Smooth muscle cell (in vitro differentiated cells): ENCODE data around the gene SLC25A51. TPM values are rescaled to one million over a fixed set of nuclear protein-coding genes. Genes with fewer than 3 reads are reported as not detected.

Experiments
- DNase-seq: peaks from one replicate; lab custom pipeline; 2025; ENCODE audit not compliant: unreplicated experiment; lab: John Stamatoyannopoulos, UW
- H2AFZ ChIP-seq: fragments of 200-600 bp; sonication (generic); 2 replicates; pipeline ENCODE4 v1.6.0; 2016; ENCODE audit warnings: antibody characterized with exemption, low read depth, mild to moderate bottlenecking
- H3F3A ChIP-seq: fragments of 200-600 bp; sonication (generic); 2 replicates; pipeline ENCODE4 v1.6.0; 2017; ENCODE audit warnings: antibody characterized with exemption, low read depth
- H3K27ac ChIP-seq: fragments of 200-600 bp; sonication (generic); 2 replicates; pipeline ENCODE4 v1.5.1; 2016; ENCODE audit warnings: low read depth, mild to moderate bottlenecking
- H3K27me3 ChIP-seq: fragments of 200-600 bp; sonication (generic); 2 replicates; pipeline ENCODE4 v1.6.1; 2016; ENCODE audit warnings: low read depth, mild to moderate bottlenecking
- H3K36me3 ChIP-seq: fragments of 200-600 bp; sonication (generic); 2 replicates; pipeline ENCODE4 v1.5.1; 2016; ENCODE audit warnings: low read depth
- H3K4me1 ChIP-seq: fragments of 200-600 bp; sonication (generic); 2 replicates; pipeline ENCODE4 v1.5.1; 2016; ENCODE audit warnings: low read depth
- H3K4me2 ChIP-seq: fragments of 200-600 bp; sonication (generic); 2 replicates; pipeline ENCODE4 v1.6.0; 2016; ENCODE audit warnings: mild to moderate bottlenecking
- H3K4me3 ChIP-seq: fragments of 200-600 bp; sonication (generic); 2 replicates; pipeline ENCODE4 v1.5.1; 2016; ENCODE audit warnings: mild to moderate bottlenecking
- H3K79me2 ChIP-seq: fragments of 200-600 bp; sonication (generic); 2 replicates; pipeline ENCODE4 v1.6.0; 2016; ENCODE audit warnings: low read depth, mild to moderate bottlenecking
- H3K9ac ChIP-seq: fragments of 200-600 bp; sonication (generic); 2 replicates; pipeline ENCODE4 v1.6.0; 2016; ENCODE audit warnings: low read depth
- H3K9me3 ChIP-seq: fragments of 200-600 bp; sonication (generic); replicated peaks from 2 replicates; pipeline ENCODE4 v1.5.1; 2016; ENCODE audit warnings: low read depth
- H4K20me1 ChIP-seq: fragments of 200-600 bp; sonication (generic); 2 replicates; pipeline ENCODE4 v1.6.0; 2016; ENCODE audit warnings: low read depth
- CTCF ChIP-seq: fragments of 200-600 bp; sonication (generic); IDR thresholded peaks from 2 replicates; pipeline ENCODE4 v1.5.1; 2017; ENCODE audit warnings: borderline replicate concordance, mild to moderate bottlenecking, antibody characterized with exemption; ENCODE audit not compliant: insufficient read depth, poor library complexity, severe bottlenecking
- WGBS: methylation state at CpG from one replicate; pipeline ENCODE4 v1.1.7; 2016; ENCODE audit warnings: low lambda C conversion rate; 5-methylcytosine and 5-hydroxymethylcytosine counted together
- polyA plus RNA-seq: library from polyadenylated mRNA; unstranded; fragments of >200 nt; fragmentation: Nextera tagmentation; extraction: Ambion mirVana; gene quantifications from 2 replicates; pipeline ENCODE4 v1.2.1, GENCODE V29; 2016
- total RNA-seq: library from RNA; depleted of rRNA; stranded (reverse); fragments of >200 nt; gene quantifications from 2 replicates; pipeline ENCODE4 v1.2.3, GENCODE V29; 2014

Gene SLC25A51
- total and polyA plus RNA-seq, 2 experiments from 2014 or later, result 6.5 to 32.0 TPM

- Histone ChIP-seq H3K4me3 (no peak overlapping the region), H3K79me2 (peaks cover 24% of the 10 kb centered on the region), H3F3A (peaks cover 35% of the 10 kb centered on the region), H3K9me3 (no peaks in the 10 kb centered on the region), H3K27me3 (no peaks in the 10 kb centered on the region), H3K9ac (peak overlapping the region; percentile 41), H4K20me1 (no peaks in the 10 kb centered on the region), H3K4me2 (peak overlapping the region; percentile 53), H3K4me1 (peaks cover 20% of the 10 kb centered on the region), H3K36me3 (peaks cover 3% of the 10 kb centered on the region), H3K27ac (peak overlapping the region; percentile 100), H2AFZ (no peak overlapping the region)
- no peak for TF ChIP-seq CTCF
- no peak for DNase-seq
- 45% methylated on average over 14 of the region's 14 CpGs for WGBS
Observed at GRCh38 chr9:37935096-37935495, 31.2 kb upstream of the SLC25A51 start.

DNA sequence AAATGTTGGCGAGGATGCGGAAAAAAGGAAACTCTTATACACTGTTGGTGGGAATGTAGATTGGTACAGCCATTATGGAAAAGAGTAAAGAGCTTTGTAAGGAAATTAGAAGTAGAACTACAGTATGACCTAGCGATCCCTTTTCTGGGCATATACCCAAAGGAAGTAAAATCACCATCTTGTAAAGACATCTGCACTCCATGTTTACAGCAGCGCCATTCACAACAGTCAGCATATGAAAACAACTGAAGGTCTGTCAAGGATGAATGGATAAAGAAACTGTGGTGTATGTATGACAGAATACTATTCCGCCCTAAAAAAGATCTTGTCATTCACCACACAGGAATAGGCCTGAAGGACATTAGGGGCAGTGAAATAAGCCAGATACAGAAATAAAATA is 27.7 kb upstream of the SLC25A51 start:
- H2AFZ ChIP-seq, result no peak overlapping the region
- no peaks in the 10 kb centered on the region for H3K9me3 ChIP-seq
- H3F3A ChIP-seq, result peaks cover 19% of the 10 kb centered on the region
- peaks cover 2% of the 10 kb centered on the region for H3K4me1 ChIP-seq
- DNase-seq, result no peak
- no peaks in the 10 kb centered on the region for H3K27me3 ChIP-seq
- H3K27ac ChIP-seq, result no peak overlapping the region
- H3K36me3 ChIP-seq, result peaks cover 3% of the 10 kb centered on the region
- H4K20me1 ChIP-seq, result peaks cover 4% of the 10 kb centered on the region
- H3K4me2 ChIP-seq, result no peak overlapping the region
- H3K4me3 ChIP-seq, result no peak overlapping the region
- peaks cover 33% of the 10 kb centered on the region for H3K79me2 ChIP-seq
- WGBS, result 100% methylated on average over 5 of the region's 5 CpGs
- H3K9ac ChIP-seq, result no peak overlapping the region
- TF ChIP-seq CTCF, result no peak

DNA sequence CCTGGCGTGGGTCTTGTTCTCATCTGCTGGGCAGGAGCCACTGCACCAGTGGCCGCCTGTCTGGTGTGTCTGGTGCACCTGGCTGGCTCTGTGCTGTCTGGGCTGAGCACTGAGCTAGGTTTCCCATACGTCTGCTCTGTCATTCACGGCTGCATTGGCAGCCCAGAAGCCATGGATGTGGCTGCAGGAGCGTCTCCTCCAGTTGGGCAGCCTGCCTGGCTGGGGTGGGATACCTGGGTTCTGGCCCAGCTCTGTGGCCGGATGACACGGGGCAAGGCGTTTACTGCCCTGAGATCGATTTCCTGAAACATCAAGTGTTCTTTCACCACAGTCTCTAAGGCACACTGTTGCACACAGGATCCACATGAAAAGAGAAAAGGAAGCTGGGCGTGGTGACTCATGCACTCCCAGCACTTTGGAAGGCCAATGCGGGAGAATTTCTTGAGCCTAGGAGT is 25.5 kb upstream of the SLC25A51 start:
- WGBS, result 66% methylated on average over 11 of the region's 11 CpGs
- Histone ChIP-seq H3K4me3 (no peak overlapping the region), H3K9ac (peak overlapping the region; percentile 14), H2AFZ (no peak overlapping the region), H3K4me1 (peaks cover 6% of the 10 kb centered on the region), H3F3A (peaks cover 5% of the 10 kb centered on the region), H3K27ac (peak overlapping the region; percentile 61), H3K9me3 (no peaks in the 10 kb centered on the region), H3K79me2 (peaks cover 37% of the 10 kb centered on the region), H3K4me2 (no peak overlapping the region), H3K36me3 (peaks cover 3% of the 10 kb centered on the region), H3K27me3 (no peaks in the 10 kb centered on the region), H4K20me1 (peaks cover 12% of the 10 kb centered on the region)
- no peak for DNase-seq
- TF ChIP-seq CTCF, result no peak
